GM12878 (cell line): Measurements from ENCODE around the gene INO80B. TPM values are rescaled to one million over a fixed set of nuclear protein-coding genes. Genes with fewer than 3 reads are reported as not detected.

Source experiments
- CBFB ChIP-seq: IDR thresholded peaks from 2 replicates; pipeline ENCODE4 v1.6.1; 2016; ENCODE audit warnings: antibody characterized with exemption, low read depth
- GABPA ChIP-seq: IDR thresholded peaks from 2 replicates; pipeline ENCODE4 v1.6.1; 2014; ENCODE audit warnings: antibody characterized with exemption, low read depth, mild to moderate bottlenecking, inconsistent platforms
- HCFC1 ChIP-seq: fragments of 150-350 bp; IDR thresholded peaks from 2 replicates; pipeline ENCODE4 v1.6.1; 2014; ENCODE audit warnings: low read length
- HDAC2 ChIP-seq: fragments of 200-600 bp; sonication (generic); IDR thresholded peaks from 2 replicates; pipeline ENCODE4 v1.6.1; 2017
- IKZF2 ChIP-seq, 2 experiments: fragments of 450-650 bp; IDR thresholded peaks; 2 replicates each; pipeline ENCODE4 v1.6.1; 2017; ENCODE audit warnings: mild to moderate bottlenecking in 2 of 2, moderate library complexity in 2 of 2
- JUND ChIP-seq: IDR thresholded peaks from 2 replicates; pipeline ENCODE4 v1.6.1; 2012; ENCODE audit warnings: low read depth, mild to moderate bottlenecking, low read length, improper control_type of control experiment, moderate library complexity
- MTA3 ChIP-seq: IDR thresholded peaks from 2 replicates; pipeline ENCODE4 v1.6.1; 2012; ENCODE audit warnings: low read length, inconsistent platforms, borderline replicate concordance
- MYC ChIP-seq: IDR thresholded peaks from 2 replicates; pipeline ENCODE4 v1.6.1; 2011; ENCODE audit warnings: mild to moderate bottlenecking, low read length, moderate library complexity, inconsistent platforms; ENCODE audit not compliant: insufficient read depth, insufficient replicate concordance, insufficient read length, severe bottlenecking
- NFYB ChIP-seq: IDR thresholded peaks from 2 replicates; pipeline ENCODE4 v1.6.1; 2011; ENCODE audit warnings: low read depth, mild to moderate bottlenecking, low read length, improper control_type of control experiment, moderate library complexity; ENCODE audit not compliant: insufficient read depth
- NR2F1 ChIP-seq: fragments of 450-650 bp; conservative IDR thresholded peaks from 2 replicates; pipeline ENCODE4 v1.6.1; 2017; ENCODE audit warnings: mild to moderate bottlenecking
- NRF1 ChIP-seq: conservative IDR thresholded peaks from 2 replicates; pipeline ENCODE4 v1.6.1; 2011; ENCODE audit warnings: mild to moderate bottlenecking, low read depth, low read length, improper control_type of control experiment
- PAX8 ChIP-seq: fragments of 450-650 bp; IDR thresholded peaks from 2 replicates; pipeline ENCODE4 v1.6.1; 2017; ENCODE audit warnings: mild to moderate bottlenecking, moderate library complexity
- PKNOX1 ChIP-seq: fragments of 450-650 bp; IDR thresholded peaks from 2 replicates; pipeline ENCODE4 v1.6.1; 2016; ENCODE audit warnings: mild to moderate bottlenecking
- POLR2AphosphoS5 ChIP-seq: IDR thresholded peaks from 2 replicates; pipeline ENCODE4 v1.6.1; 2011; ENCODE audit warnings: mild to moderate bottlenecking, low read length, inconsistent platforms
- RB1 ChIP-seq: fragments of 450-650 bp; formaldehyde crosslinking; IDR thresholded peaks from 2 replicates; pipeline ENCODE4 v1.6.1; 2017; ENCODE audit warnings: mild to moderate bottlenecking, borderline replicate concordance
- SMARCA5 ChIP-seq: fragments of 450-650 bp; IDR thresholded peaks from 2 replicates; pipeline ENCODE4 v1.6.1; 2017; ENCODE audit warnings: mild to moderate bottlenecking
- SP1 ChIP-seq: IDR thresholded peaks from one replicate; pipeline ENCODE4 v1.6.1; 2011; ENCODE audit warnings: low read depth, low read length
- SUZ12 ChIP-seq: fragments of 200-600 bp; sonication (generic); IDR thresholded peaks from one replicate; pipeline ENCODE4 v1.6.1; 2018; ENCODE audit warnings: antibody characterized with exemption, mild to moderate bottlenecking; ENCODE audit not compliant: unreplicated experiment
- ZNF217 ChIP-seq: fragments of 450-650 bp; IDR thresholded peaks from 2 replicates; pipeline ENCODE4 v1.6.1; 2017; ENCODE audit warnings: antibody characterized with exemption, mild to moderate bottlenecking
- polyA plus RNA-seq, 11 experiments: library from polyadenylated mRNA; depleted of rRNA in 4 of 11; unstranded in 6 of 11; stranded (reverse) in 5 of 11; fragments of >200 nt; fragmentation: Nextera tagmentation in 4 of 11; fragmentation: Illumina TruSeq in 1 of 11; extraction: Ambion mirVana in 4 of 11; extraction: Trizol in 1 of 11; gene quantifications; 1 replicate in 1 of 11; 2 replicates in 10 of 11; pipeline versions ENCODE4 v1.2.1 to v1.2.3, GENCODE V29; 2011 to 2016; ENCODE audit warnings: inconsistent platforms in 2 of 11, missing spikeins in 2 of 11, low read depth in 1 of 11
- total RNA-seq, 4 experiments: library from RNA; depleted of rRNA in 3 of 4; stranded (reverse); fragments of >200 nt in 3 of 4; fragmentation: Illumina TruSeq in 1 of 4; extraction: Trizol in 1 of 4; gene quantifications; 2 replicates each; pipeline versions ENCODE4 v1.2.1 to v1.2.3, GENCODE V29; 2013 to 2021
- TF ChIP-seq, protein P1 (sequence below): IDR thresholded peaks from 2 replicates; pipeline ENCODE4 v1.6.1; 2011; ENCODE audit warnings: low read depth, low read length, improper control_type of control experiment, borderline replicate concordance
- TF ChIP-seq, protein P2 (sequence below): fragments of 150-350 bp; IDR thresholded peaks from 2 replicates; pipeline ENCODE4 v1.6.1; 2014; ENCODE audit warnings: mild to moderate bottlenecking, low read depth, low read length
- TF ChIP-seq, protein P3 (sequence below): fragments of 450-650 bp; IDR thresholded peaks from 2 replicates; pipeline ENCODE4 v1.6.1; 2017; ENCODE audit warnings: mild to moderate bottlenecking, moderate library complexity
- TF ChIP-seq, protein P4 (sequence below): fragments of 450-650 bp; IDR thresholded peaks from 2 replicates; pipeline ENCODE4 v1.6.1; 2017; ENCODE audit warnings: low read depth, mild to moderate bottlenecking, moderate library complexity

INO80B gene
- total and polyA plus RNA-seq, 10 of the 15 experiments (the other 5 are each of a cell fraction or from before 2014, with no cell fraction given), result 1.3 to 26.7 (median 11.1) TPM

DNA sequence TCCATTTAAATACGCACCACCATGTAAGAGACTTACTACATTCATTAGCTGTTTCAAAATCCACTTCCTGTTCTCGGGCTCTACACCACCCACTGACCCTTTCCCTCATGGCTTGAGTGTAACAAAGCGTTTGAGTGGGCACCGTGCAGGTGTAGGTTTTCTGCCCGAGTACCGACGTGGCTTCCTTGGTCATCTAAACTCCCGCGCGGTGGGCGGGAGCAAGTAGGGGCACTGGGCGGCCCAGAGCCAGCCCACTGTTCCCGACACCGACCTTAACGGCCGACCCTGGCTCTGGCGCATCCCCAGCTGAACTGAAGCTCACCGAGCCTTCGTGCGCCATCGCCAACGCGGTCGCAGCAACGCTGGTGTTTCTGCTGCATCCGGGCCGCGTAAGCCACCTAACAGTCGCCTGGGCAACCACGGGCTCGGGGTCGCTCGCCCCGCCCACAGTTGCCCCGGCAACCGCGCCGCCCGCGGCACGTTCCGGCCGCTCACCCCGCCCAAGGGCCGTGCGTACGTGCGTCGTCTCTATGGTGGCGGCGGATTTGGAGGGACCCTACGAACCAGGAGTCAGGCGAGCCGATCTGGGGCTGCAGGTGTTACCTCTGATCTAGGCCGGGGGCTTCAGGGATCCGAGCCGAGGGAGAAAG, 33.5 kb upstream of the INO80B start, which contains the start of the genes C2orf81 and WDR54 (continued):
- TF ChIP-seq, protein P1, sequence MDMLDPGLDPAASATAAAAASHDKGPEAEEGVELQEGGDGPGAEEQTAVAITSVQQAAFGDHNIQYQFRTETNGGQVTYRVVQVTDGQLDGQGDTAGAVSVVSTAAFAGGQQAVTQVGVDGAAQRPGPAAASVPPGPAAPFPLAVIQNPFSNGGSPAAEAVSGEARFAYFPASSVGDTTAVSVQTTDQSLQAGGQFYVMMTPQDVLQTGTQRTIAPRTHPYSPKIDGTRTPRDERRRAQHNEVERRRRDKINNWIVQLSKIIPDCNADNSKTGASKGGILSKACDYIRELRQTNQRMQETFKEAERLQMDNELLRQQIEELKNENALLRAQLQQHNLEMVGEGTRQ, result no peak
- TF ChIP-seq RB1 (peak; percentile 88; the same call in 1 of the 2 replicates), HDAC2 (no peak), SP1 (peak; percentile 62), JUND (no peak), SUZ12 (no peak), MYC (no peak), HCFC1 (peak; percentile 45), ZNF217 (no peak), MTA3 (no peak), CBFB (peak; percentile 64; the same call in 1 of the 2 replicates), IKZF2 (IDR thresholded peaks at IDR 0.05) (no peak; a peak in 1 of 4 replicates), GABPA (no peak), SMARCA5 (peak; percentile 71; the same call in 1 of the 2 replicates), PAX8 (no peak), NRF1 (no peak), PKNOX1 (peak; percentile 62), NFYB (no peak), POLR2AphosphoS5 (peak; percentile 93), NR2F1 (peak; percentile 66)
- TF ChIP-seq, protein P2, sequence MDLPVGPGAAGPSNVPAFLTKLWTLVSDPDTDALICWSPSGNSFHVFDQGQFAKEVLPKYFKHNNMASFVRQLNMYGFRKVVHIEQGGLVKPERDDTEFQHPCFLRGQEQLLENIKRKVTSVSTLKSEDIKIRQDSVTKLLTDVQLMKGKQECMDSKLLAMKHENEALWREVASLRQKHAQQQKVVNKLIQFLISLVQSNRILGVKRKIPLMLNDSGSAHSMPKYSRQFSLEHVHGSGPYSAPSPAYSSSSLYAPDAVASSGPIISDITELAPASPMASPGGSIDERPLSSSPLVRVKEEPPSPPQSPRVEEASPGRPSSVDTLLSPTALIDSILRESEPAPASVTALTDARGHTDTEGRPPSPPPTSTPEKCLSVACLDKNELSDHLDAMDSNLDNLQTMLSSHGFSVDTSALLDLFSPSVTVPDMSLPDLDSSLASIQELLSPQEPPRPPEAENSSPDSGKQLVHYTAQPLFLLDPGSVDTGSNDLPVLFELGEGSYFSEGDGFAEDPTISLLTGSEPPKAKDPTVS, result no peak
- TF ChIP-seq, protein P3, sequence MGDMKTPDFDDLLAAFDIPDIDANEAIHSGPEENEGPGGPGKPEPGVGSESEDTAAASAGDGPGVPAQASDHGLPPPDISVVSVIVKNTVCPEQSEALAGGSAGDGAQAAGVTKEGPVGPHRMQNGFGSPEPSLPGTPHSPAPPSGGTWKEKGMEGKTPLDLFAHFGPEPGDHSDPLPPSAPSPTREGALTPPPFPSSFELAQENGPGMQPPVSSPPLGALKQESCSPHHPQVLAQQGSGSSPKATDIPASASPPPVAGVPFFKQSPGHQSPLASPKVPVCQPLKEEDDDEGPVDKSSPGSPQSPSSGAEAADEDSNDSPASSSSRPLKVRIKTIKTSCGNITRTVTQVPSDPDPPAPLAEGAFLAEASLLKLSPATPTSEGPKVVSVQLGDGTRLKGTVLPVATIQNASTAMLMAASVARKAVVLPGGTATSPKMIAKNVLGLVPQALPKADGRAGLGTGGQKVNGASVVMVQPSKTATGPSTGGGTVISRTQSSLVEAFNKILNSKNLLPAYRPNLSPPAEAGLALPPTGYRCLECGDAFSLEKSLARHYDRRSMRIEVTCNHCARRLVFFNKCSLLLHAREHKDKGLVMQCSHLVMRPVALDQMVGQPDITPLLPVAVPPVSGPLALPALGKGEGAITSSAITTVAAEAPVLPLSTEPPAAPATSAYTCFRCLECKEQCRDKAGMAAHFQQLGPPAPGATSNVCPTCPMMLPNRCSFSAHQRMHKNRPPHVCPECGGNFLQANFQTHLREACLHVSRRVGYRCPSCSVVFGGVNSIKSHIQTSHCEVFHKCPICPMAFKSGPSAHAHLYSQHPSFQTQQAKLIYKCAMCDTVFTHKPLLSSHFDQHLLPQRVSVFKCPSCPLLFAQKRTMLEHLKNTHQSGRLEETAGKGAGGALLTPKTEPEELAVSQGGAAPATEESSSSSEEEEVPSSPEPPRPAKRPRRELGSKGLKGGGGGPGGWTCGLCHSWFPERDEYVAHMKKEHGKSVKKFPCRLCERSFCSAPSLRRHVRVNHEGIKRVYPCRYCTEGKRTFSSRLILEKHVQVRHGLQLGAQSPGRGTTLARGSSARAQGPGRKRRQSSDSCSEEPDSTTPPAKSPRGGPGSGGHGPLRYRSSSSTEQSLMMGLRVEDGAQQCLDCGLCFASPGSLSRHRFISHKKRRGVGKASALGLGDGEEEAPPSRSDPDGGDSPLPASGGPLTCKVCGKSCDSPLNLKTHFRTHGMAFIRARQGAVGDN, result peak; percentile 93
- TF ChIP-seq, protein P4, sequence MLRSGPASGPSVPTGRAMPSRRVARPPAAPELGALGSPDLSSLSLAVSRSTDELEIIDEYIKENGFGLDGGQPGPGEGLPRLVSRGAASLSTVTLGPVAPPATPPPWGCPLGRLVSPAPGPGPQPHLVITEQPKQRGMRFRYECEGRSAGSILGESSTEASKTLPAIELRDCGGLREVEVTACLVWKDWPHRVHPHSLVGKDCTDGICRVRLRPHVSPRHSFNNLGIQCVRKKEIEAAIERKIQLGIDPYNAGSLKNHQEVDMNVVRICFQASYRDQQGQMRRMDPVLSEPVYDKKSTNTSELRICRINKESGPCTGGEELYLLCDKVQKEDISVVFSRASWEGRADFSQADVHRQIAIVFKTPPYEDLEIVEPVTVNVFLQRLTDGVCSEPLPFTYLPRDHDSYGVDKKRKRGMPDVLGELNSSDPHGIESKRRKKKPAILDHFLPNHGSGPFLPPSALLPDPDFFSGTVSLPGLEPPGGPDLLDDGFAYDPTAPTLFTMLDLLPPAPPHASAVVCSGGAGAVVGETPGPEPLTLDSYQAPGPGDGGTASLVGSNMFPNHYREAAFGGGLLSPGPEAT, result no peak
